ENCODE results near the gene KCNIP1.

KCNIP1 gene
- 0 to 0.13 reads per million in 2 donors for total RNA-seq

GRCh38 chr5:170503990-170504596 is at the start of gene KCNIP1:
TSS of gene KCNIP1 (plus strand) at chr5:170504020.
- no peak for DNase-seq

- DNase-seq = no peak
These were observed 40.4 kb upstream of the KCNIP1 start for GRCh38 chr5:170463426-170463825.

- DNase-seq = no peak
These were observed 39.3 kb upstream of the KCNIP1 start for GRCh38 chr5:170464280-170465127.

- DNase-seq = no peak
These were observed 37.3 kb upstream of the KCNIP1 start for GRCh38 chr5:170466553-170466952.

- DNase-seq = no peak
These were observed 36.7 kb upstream of the KCNIP1 start for GRCh38 chr5:170466988-170467707.

GRCh38 chr5:170468633-170469285 is 35.1 kb upstream of the KCNIP1 start:
- DNase-seq = no peak

- no peak for DNase-seq
These were observed 34.4 kb upstream of the KCNIP1 start for GRCh38 chr5:170469414-170469813.

- DNase-seq = no peak
These were observed 33.5 kb upstream of the KCNIP1 start for GRCh38 chr5:170470275-170470674.

GRCh38 chr5:170470808-170471404 is 32.9 kb upstream of the KCNIP1 start:
- no peak for DNase-seq

- DNase-seq = no peak
These were observed 32.2 kb upstream of the KCNIP1 start for GRCh38 chr5:170471551-170472178.

GRCh38 chr5:170473642-170474041 is 30.2 kb upstream of the KCNIP1 start:
- DNase-seq = no peak

GRCh38 chr5:170474489-170475274 is 29.1 kb upstream of the KCNIP1 start:
- DNase-seq = no peak

GRCh38 chr5:170475294-170476000 is 28.4 kb upstream of the KCNIP1 start:
- DNase-seq = no peak

GRCh38 chr5:170476704-170477103 is 27.1 kb upstream of the KCNIP1 start:
- DNase-seq = no peak

GRCh38 chr5:170477906-170478305 is 25.9 kb upstream of the KCNIP1 start:
- DNase-seq = no peak

GRCh38 chr5:170478306-170478705 is 25.5 kb upstream of the KCNIP1 start:
- DNase-seq = no peak

GRCh38 chr5:170479484-170479883 is 24.3 kb upstream of the KCNIP1 start:
- DNase-seq = no peak

GRCh38 chr5:170480260-170480659 is 23.6 kb upstream of the KCNIP1 start:
- no peak for DNase-seq

- DNase-seq = no peak
These were observed 22.0 kb upstream of the KCNIP1 start for GRCh38 chr5:170481849-170482248.

- no peak for DNase-seq
These were observed 21.3 kb upstream of the KCNIP1 start for GRCh38 chr5:170482511-170482910.

Measured in activated gamma-delta T cell (primary cell).